Ureter (tissue), 1 donor: ENCODE measurements around the gene PPIG. TPM values are rescaled to one million over a fixed set of nuclear protein-coding genes. Genes with fewer than 3 reads are reported as not detected.
A peak's percentile ranks its signal among the peaks of the same experiment; 100 is the strongest.
"Not testable (repeated sequence)": the region's sequence is repeated elsewhere in the genome, so short reads cannot be mapped to it uniquely, and the experiment has no call there.

ENCODE experiments used
- DNase-seq: peaks from one replicate; pipeline ENCODE4 v3.0.0-alpha.2; 2020; ENCODE audit warnings: low spot score
- total RNA-seq: library from RNA; stranded (reverse); gene quantifications from one replicate; pipeline ENCODE4 v1.2.4, GENCODE V29; 2023
- donor health status: DM: yes; HTN: yes; CAD: no.

Gene PPIG
- 59.2 TPM for total RNA-seq

DNA sequence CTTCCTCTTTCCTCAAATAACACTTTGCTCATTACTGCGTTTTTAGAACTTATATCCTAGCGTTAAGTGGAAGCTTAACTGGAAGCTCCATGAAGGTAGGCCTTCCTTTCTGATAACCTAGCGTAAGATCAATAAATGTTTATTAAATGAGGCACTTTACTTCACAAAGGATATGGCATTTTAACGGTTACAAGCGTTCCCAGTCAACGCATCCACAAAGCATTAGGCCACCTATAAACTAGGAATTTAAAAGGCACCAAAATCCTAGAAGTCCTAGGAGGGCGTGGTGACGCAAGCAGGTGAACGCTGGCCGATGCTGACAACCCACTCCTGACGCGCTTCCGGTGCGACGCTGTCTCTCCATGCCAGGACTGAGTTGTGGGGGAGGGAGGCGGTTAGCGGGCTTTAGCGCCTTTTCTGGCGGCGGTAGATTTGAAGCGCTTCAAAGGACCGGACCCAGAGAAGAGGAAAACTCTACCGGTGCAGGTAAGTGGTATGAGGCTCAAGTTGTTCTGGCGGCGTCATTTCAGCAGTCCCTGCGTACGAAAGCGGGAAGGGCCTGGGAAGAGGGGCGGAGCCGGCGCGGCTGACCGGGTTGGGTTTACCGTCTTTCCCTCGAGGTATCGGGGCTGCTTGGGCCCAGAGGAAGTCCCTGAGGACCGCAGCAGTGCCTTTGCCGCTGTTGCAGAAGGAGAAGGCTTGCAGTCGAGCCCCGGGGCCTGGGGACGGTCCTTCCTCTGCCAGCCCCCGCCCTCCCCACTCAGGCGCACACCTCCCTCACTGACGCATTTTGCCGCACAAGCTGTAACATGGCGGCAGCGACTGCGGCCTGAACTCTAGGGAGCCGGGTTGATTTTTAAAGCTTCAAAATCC, at the start of gene PPIG:
TSS of gene PPIG (plus strand) at position 347 of the 873 bp plus-strand sequence. CDS start 19,691 bp downstream, outside the sequence.
- DNase-seq: peak; percentile 90

- DNase-seq: not testable (repeated sequence)
Observed at GRCh38 chr2:169539460-169539859, 44.7 kb upstream of the PPIG start.

GRCh38 chr2:169540146-169540545, 44.0 kb upstream of the PPIG start:
- DNase-seq: no peak

- DNase-seq: no peak
Observed at GRCh38 chr2:169542433-169542832, 41.7 kb upstream of the PPIG start.

- DNase-seq: no peak
Observed at GRCh38 chr2:169546756-169547155, 37.4 kb upstream of the PPIG start.

- no peak for DNase-seq
Observed at GRCh38 chr2:169561364-169561763, 22.8 kb upstream of the PPIG start.

DNA sequence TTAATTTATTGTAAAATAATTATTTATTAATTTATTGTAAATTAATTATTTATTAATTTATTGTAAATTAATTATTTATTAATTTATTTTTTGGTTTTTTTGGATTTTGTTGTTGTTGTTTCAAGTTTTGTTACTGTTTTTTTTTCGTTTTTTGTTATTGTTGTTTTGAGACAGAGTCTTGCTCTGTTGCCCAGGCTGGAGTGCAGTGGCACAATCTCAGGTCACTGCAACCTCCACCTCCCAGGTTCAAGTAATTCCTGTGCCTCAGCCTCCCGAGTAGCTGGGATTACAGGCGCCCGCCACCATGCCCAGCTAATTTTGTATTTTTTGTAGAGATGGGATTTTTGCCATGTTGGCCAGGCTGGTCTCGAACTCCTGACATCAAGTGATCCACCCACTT, 22.1 kb upstream of the PPIG start:
- not testable (repeated sequence) for DNase-seq

DNA sequence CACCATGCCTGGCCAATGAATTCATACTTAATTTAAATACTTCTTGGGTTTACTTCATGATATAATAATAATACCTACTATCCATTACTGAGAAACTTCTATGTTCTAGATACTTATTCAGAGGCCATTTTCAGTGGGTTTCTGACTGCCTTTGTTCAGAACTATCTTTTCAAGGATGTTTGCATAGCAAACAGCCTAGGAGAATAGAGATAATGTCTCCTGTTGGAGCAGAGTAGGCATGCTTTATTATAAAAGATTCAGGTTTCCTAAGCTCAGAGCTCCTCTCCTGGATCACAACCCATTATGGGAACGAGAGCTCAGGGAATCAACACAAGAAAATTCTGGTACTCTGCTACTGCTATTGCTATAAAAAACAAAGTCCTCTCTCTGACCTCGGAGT, 21.6 kb upstream of the PPIG start:
- no peak for DNase-seq

DNA sequence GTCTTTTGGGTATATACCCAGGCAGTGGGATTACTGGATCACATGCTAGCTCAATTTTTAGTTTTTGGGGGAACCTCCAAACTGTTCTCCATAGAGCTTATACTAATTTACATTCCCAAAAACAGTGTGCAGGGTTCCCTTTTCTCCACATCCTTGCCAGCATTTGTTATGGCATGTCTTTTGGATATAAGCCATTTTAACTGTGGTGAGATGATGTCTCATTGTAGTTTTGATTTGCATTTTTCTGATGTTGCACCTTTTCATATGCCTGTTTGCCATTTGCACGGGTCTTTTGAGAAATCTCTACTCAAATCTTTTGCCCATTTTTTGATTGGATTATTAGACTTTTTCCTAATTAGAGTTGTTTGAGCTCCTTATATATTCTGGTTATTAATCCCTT, 18.5 kb upstream of the PPIG start:
- DNase-seq: no peak

DNA sequence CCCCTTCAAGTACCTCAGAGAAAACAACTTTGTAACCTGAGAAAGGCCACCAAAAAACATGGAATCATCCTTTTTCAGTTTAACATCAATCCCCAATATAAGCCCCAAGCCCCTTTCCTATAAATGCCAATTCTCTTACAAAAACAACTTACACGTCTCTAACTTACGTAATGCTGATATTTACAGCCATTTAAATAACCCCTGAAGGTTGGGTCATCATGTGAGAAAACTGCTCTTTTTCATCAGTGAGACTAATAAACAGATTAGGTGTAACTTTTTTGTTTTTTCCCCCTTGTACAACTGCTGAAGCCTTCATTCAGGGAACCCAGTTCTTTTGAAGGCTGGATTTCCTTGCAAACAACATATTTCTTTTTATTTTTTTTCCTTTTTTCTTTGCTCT, 14.2 kb upstream of the PPIG start:
- DNase-seq: no peak

- DNase-seq: not testable (repeated sequence)
Observed at GRCh38 chr2:169570752-169571151, 13.4 kb upstream of the PPIG start.

GRCh38 chr2:169571571-169571970, 12.6 kb upstream of the PPIG start:
- DNase-seq: no peak

DNA sequence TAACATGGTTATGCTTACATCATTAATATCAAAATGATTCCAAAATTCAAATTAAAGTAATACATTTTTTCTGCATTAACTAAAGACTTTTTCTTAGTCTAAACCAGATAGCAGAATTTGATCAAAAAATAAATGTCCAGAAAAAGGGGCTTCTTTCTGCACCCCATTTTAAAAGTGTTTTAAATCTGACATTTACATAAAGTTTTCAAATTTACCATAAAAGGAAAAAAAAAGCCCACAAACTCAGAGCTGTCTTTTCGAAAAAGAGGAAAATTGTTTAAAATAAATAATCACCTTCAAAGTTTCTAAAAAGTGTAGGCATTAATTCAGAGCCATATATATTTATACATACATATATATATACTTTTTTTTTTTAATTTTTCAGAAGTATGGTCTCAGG, 12.0 kb upstream of the PPIG start:
- no peak for DNase-seq

- no peak for DNase-seq
Observed at GRCh38 chr2:169572821-169573159, 11.4 kb upstream of the PPIG start.

- peak; percentile 90 for DNase-seq
Observed at GRCh38 chr2:169573160-169573973, 10.8 kb upstream of the PPIG start, which contains the start of gene FASTKD1. FASTKD1 (minus strand) TSS chr2:169573865; CDS start chr2:169572029, 1,836 bp downstream.

GRCh38 chr2:169573974-169574299, 10.2 kb upstream of the PPIG start:
- no peak for DNase-seq

DNA sequence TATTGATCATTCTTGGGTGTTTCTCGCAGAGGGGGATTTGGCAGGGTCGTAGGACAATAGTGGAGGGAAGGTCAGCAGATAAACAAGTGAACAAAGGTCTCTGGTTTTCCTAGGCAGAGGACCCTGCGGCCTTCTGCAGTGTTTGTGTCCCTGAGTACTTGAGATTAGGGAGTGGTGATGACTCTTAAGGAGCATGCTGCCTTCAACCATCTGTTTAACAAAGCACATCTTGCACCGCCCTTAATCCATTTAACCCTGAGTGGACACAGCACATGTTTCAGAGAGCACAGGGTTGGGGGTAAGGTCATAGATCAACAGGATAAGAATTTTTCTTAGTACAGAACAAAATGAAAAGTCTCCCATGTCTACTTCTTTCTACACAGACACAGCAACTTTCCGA, 9.6 kb upstream of the PPIG start:
- not testable (repeated sequence) for DNase-seq

GRCh38 chr2:169575264-169575663, 8.9 kb upstream of the PPIG start:
- DNase-seq: not testable (repeated sequence)

DNA sequence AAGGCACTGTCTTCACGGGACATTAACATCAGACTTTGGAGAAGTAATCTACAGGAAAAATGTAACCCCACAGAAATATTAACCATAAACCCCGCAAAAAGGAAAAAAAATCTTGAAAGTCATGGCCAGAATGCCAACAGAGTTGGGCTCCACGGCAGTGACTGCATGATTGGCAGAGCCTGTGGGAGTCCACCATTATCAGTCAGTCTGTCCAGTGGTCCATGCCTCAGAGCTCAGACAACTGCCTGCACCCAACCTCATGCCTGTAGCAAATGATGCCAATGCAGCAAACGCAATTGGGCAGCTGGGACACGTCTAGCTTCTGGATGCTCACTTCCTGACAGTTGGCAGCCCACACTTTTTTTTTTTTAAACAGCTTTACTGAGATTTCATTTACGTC, 5.1 kb upstream of the PPIG start:
- DNase-seq: no peak

GRCh38 chr2:169582552-169583266, 1.4 kb upstream of the PPIG start:
- not testable (repeated sequence) for DNase-seq

DNA sequence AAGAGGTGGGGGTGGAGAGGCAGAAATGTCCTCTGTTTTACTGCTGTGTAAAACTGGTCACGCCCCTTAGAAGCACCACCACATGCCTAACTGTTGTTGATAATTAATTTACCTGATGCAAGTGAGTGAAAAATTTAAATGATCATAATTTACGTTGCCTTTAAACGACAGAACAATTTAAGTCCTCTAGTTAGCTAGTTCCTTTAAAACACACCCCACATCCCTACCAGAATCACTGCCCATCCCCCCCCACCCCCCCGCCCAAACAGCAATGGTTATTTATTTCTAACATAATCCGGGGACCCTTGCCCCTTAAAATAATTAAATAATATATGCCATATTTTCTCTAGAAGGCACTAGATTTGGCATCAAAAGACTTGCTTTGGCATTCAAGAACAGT, 633 bp upstream of the PPIG start:
- DNase-seq: no peak

DNA sequence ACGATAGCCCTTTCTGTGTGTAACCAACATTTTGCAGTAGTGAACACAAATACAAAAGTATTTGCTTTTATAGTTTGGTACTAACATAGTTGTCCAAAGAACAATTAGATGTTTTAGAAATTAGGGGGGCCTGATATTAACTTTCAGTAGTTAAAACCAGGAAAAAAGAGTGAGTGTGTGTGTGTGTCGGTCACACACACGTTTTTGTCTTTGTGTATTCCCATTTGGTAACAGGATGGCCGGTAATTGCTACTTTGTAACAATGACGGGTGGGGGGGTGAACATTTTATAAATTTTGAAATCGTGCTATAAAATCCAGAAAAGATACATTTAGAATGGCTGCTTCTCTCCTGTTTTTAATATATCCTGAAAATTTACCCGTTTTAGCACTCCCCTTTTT, 1.5 kb downstream of the PPIG start:
- DNase-seq: no peak
